NCI-H446 (cell line): ENCODE measurements around the gene OR8H1.

Experiments
- DNase-seq, 2 experiments: peaks; one replicate each; lab custom pipeline; 2025; lab: John Stamatoyannopoulos, UW

OR8H1 gene

GRCh38 chr11:56292154-56292553 is at the start of gene OR8H1:
Gene OR8H1, minus strand, starts transcription at chr11:56292254. Its CDS starts 1,192 bp downstream, at chr11:56291062.
- DNase-seq = no peak

- DNase-seq = no peak
Measured at GRCh38 chr11:56340289-56340688, 48.2 kb upstream of the OR8H1 start.

- no peak for DNase-seq
Measured at GRCh38 chr11:56333156-56333555, 41.1 kb upstream of the OR8H1 start.

- DNase-seq = no peak
Measured at GRCh38 chr11:56331861-56332491, 39.9 kb upstream of the OR8H1 start.

GRCh38 chr11:56314844-56315243 is 22.8 kb upstream of the OR8H1 start, which contains the start of gene OR8K3:
Gene OR8K3, plus strand, starts transcription at chr11:56315144. Its CDS starts 3,163 bp downstream, at chr11:56318307.
- no peak for DNase-seq

- DNase-seq = no peak
Measured at GRCh38 chr11:56307836-56308235, 15.8 kb upstream of the OR8H1 start.

GRCh38 chr11:56296898-56297297 is 4.8 kb upstream of the OR8H1 start:
- DNase-seq = no peak

GRCh38 chr11:56273854-56274253 is 18.2 kb downstream of the OR8H1 start, which contains the start of gene OR5T1:
Gene OR5T1, plus strand, starts transcription at chr11:56274154. Its CDS starts 1,485 bp downstream, at chr11:56275639.
- DNase-seq = no peak

- DNase-seq = no peak
Measured at GRCh38 chr11:56271092-56271491, 21.0 kb downstream of the OR8H1 start.

GRCh38 chr11:56251954-56252353 is 40.1 kb downstream of the OR8H1 start, which contains the start of gene OR5T3:
Gene OR5T3, plus strand, starts transcription at chr11:56252254. Its CDS starts 0 bp downstream, at chr11:56252254.
- no peak for DNase-seq
